GM19023 (cell line): ENCODE data around the gene PCNT.
"Not testable (repeated sequence)": the region's sequence is repeated elsewhere in the genome, so short reads cannot be mapped to it uniquely, and the experiment has no call there.

Source experiments
- ATAC-seq: cut with Tn5 transposase; IDR thresholded peaks from one replicate; pipeline ENCODE4 v1.9.1; 2021; ENCODE audit warnings: mild to moderate bottlenecking, moderate library complexity; ENCODE audit not compliant: unreplicated experiment

PCNT gene

GRCh38 chr21:46425041-46425440 lies 101.1 kb downstream of the PCNT start:
- no peak for ATAC-seq

- no peak for ATAC-seq
Measured at GRCh38 chr21:46425571-46425970, 101.6 kb downstream of the PCNT start.

GRCh38 chr21:46426313-46427046 lies 102.5 kb downstream of the PCNT start:
- no peak for ATAC-seq

GRCh38 chr21:46427516-46427915 lies 103.6 kb downstream of the PCNT start:
- no peak for ATAC-seq

GRCh38 chr21:46428286-46428685 lies 104.3 kb downstream of the PCNT start:
- no peak for ATAC-seq

- ATAC-seq: no peak
Measured at GRCh38 chr21:46428987-46429710, 105.2 kb downstream of the PCNT start.

GRCh38 chr21:46429754-46430681 lies 106.1 kb downstream of the PCNT start:
- no peak for ATAC-seq

- ATAC-seq: no peak
Measured at GRCh38 chr21:46431448-46431847, 107.5 kb downstream of the PCNT start.

- no peak for ATAC-seq
Measured at GRCh38 chr21:46431884-46432488, 108.0 kb downstream of the PCNT start.

GRCh38 chr21:46433116-46433515 lies 109.2 kb downstream of the PCNT start:
- ATAC-seq: not testable (repeated sequence)

GRCh38 chr21:46434322-46434958 lies 110.5 kb downstream of the PCNT start:
- ATAC-seq: no peak

GRCh38 chr21:46435786-46436227 lies 111.9 kb downstream of the PCNT start:
- ATAC-seq: no peak

GRCh38 chr21:46436621-46437020 lies 112.7 kb downstream of the PCNT start:
- ATAC-seq: no peak

GRCh38 chr21:46437096-46437498 lies 113.1 kb downstream of the PCNT start:
- ATAC-seq: no peak

- ATAC-seq: no peak
Measured at GRCh38 chr21:46437511-46437910, 113.6 kb downstream of the PCNT start.

- no peak for ATAC-seq
Measured at GRCh38 chr21:46438241-46438640, 114.3 kb downstream of the PCNT start.

GRCh38 chr21:46439906-46440305 lies 116.0 kb downstream of the PCNT start:
- ATAC-seq: no peak

- ATAC-seq: no peak
Measured at GRCh38 chr21:46441331-46441730, 117.4 kb downstream of the PCNT start.

- no peak for ATAC-seq
Measured at GRCh38 chr21:46441961-46442498, 118.1 kb downstream of the PCNT start.

GRCh38 chr21:46442938-46443337 lies 119.0 kb downstream of the PCNT start:
- ATAC-seq: no peak
